ENCODE measurements around the gene BCLAF3. TPM values are rescaled to one million over a fixed set of nuclear protein-coding genes. Genes with fewer than 3 reads are reported as not detected.

Gene BCLAF3
- total RNA-seq (4.4 TPM), polyA plus RNA-seq (6.4 TPM)
- long read RNA-seq, donor 1 = 0 reads
- long read RNA-seq, donor 2, partial matches to known transcripts = 5 of 6 reads
- long read RNA-seq, donor 2, other reads (novel, unspliced or antisense) = 0 of 6 reads
- long read RNA-seq, donor 3 = 0 reads
- long read RNA-seq, donor 4 = 0 reads
- long read RNA-seq, donor 5 = 0 reads
- long read RNA-seq, donor 6 = 0 reads
- long read RNA-seq, donor 7 = 0 reads
- long read RNA-seq, donor 8 = 0 reads
- long read RNA-seq, donor 9 = 0 reads
- long read RNA-seq, donor 10 = 0 reads

GRCh38 chrX:19990556-19991349, at the start of gene BCLAF3:
Gene BCLAF3, minus strand, starts transcription at chrX:19991061. Its CDS starts 20,797 bp downstream, at chrX:19970264.
- H3K36me3 ChIP-seq (ENCODE audit: control insufficient read depth in 2 of 2, insufficient read depth in 2 of 2, low read length in 1 of 2) = no peaks in the 10 kb centered on the region
- H3K4me3 ChIP-seq (ENCODE audit: low read length in 2 of 2) = peak within 1 kb of the TSS; percentile 61 to 65
- WGBS = under 1% methylated on average over 77 of the region's 103 CpGs
- H3K27ac ChIP-seq (ENCODE audit: low read depth in 1 of 2, low read length in 1 of 2) = peak within 1 kb of the TSS; percentile 71 to 77
- H3K9me3 ChIP-seq (ENCODE audit: control insufficient read depth in 2 of 2, insufficient read depth in 1 of 2, low read length in 1 of 2) = no peaks in the 10 kb centered on the region
- peaks cover 0 to 5% of the 10 kb centered on the region in 2 donors for H3K4me1 ChIP-seq (ENCODE audit: control insufficient read depth in 2 of 2, insufficient read depth in 2 of 2, low read length in 2 of 2)
- DNase-seq (ENCODE audit: low read depth in 6 of 9, low spot score in 9 of 9) = peak in 7 of 9 donors; percentile 47 to 85 (median 73)
- H3K27me3 ChIP-seq (ENCODE audit: control insufficient read depth in 2 of 2, insufficient read depth in 1 of 2, low read length in 1 of 2) = peaks cover 0 to 3% of the 10 kb centered on the region in 2 donors

DNA sequence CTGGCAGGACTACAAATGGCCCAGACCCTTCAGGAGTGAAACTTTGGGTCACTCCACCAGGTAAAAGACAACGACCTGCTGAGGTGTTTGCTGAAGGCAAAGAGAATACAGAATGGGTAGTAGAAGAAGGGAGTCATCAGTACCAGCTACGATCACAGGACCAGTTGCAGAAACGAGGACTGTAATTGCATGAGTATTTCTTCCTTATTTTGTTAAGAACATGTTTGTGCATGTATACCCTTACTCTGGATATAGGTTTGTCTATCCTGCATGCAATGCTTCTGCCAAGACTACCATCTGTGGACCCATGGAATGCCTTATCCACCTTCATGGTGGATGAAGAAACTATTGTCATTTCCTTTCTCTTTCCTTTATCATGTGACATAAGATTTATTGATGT, 48.1 kb upstream of the BCLAF3 start:
- no peaks in the 10 kb centered on the region for H3K27me3 ChIP-seq (ENCODE audit: control insufficient read depth in 2 of 2, insufficient read depth in 1 of 2, low read length in 1 of 2)
- no peaks in the 10 kb centered on the region for H3K9me3 ChIP-seq (ENCODE audit: control insufficient read depth in 2 of 2, insufficient read depth in 1 of 2, low read length in 1 of 2)
- no peaks in the 10 kb centered on the region for H3K36me3 ChIP-seq (ENCODE audit: control insufficient read depth in 2 of 2, insufficient read depth in 2 of 2, low read length in 1 of 2)
- DNase-seq (ENCODE audit: low read depth in 6 of 9, low spot score in 9 of 9) = no peak
- no peak overlapping the region for H3K27ac ChIP-seq (ENCODE audit: low read depth in 1 of 2, low read length in 1 of 2)
- H3K4me1 ChIP-seq (ENCODE audit: control insufficient read depth in 2 of 2, insufficient read depth in 2 of 2, low read length in 2 of 2) = no peaks in the 10 kb centered on the region
- 94% methylated on average over 3 of the region's 3 CpGs for WGBS
- no peak overlapping the region for H3K4me3 ChIP-seq (ENCODE audit: low read length in 2 of 2)

- 94% methylated on average over 6 of the region's 6 CpGs for WGBS
- H3K4me1 ChIP-seq (ENCODE audit: control insufficient read depth in 2 of 2, insufficient read depth in 2 of 2, low read length in 2 of 2) = no peaks in the 10 kb centered on the region
- no peaks in the 10 kb centered on the region for H3K36me3 ChIP-seq (ENCODE audit: control insufficient read depth in 2 of 2, insufficient read depth in 2 of 2, low read length in 1 of 2)
- H3K9me3 ChIP-seq (ENCODE audit: control insufficient read depth in 2 of 2, insufficient read depth in 1 of 2, low read length in 1 of 2) = no peaks in the 10 kb centered on the region
- H3K27ac ChIP-seq (ENCODE audit: low read depth in 1 of 2, low read length in 1 of 2) = no peak overlapping the region
- H3K4me3 ChIP-seq (ENCODE audit: low read length in 2 of 2) = no peak overlapping the region
- no peak for DNase-seq (ENCODE audit: low read depth in 6 of 9, low spot score in 9 of 9)
- no peaks in the 10 kb centered on the region for H3K27me3 ChIP-seq (ENCODE audit: control insufficient read depth in 2 of 2, insufficient read depth in 1 of 2, low read length in 1 of 2)
These were observed 46.3 kb upstream of the BCLAF3 start for GRCh38 chrX:20037186-20037585.

DNA sequence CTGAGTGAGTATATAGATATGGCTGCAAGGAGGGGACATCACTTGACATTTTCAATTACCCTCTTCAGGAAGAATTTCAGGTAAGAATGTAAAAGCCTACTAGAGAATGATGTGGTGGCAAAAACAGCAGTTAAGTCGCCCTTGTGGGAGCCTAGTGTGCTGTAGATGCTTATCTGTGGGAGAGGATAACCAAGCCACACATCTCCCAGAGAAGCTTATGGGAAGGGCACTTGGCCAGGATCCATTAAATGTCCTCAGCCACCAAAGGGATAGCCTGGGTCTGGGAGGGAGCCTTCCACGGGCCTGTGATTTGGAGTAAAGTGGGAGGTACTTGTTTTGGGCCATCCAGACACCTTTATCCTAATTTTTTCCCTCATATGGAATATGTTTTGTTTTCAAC, 41.3 kb upstream of the BCLAF3 start:
- Histone ChIP-seq H3K4me1 (ENCODE audit: control insufficient read depth in 2 of 2, insufficient read depth in 2 of 2, low read length in 2 of 2) (peaks cover 9 to 22% of the 10 kb centered on the region in 2 donors), H3K9me3 (ENCODE audit: control insufficient read depth in 2 of 2, insufficient read depth in 1 of 2, low read length in 1 of 2) (no peaks in the 10 kb centered on the region), H3K36me3 (ENCODE audit: control insufficient read depth in 2 of 2, insufficient read depth in 2 of 2, low read length in 1 of 2) (no peaks in the 10 kb centered on the region), H3K27ac (ENCODE audit: low read depth in 1 of 2, low read length in 1 of 2) (no peak overlapping the region), H3K4me3 (ENCODE audit: low read length in 2 of 2) (no peak overlapping the region), H3K27me3 (ENCODE audit: control insufficient read depth in 2 of 2, insufficient read depth in 1 of 2, low read length in 1 of 2) (no peaks in the 10 kb centered on the region)
- 69% methylated on average over 2 of the region's 2 CpGs for WGBS
- DNase-seq (ENCODE audit: low read depth in 6 of 9, low spot score in 9 of 9) = no peak

DNA sequence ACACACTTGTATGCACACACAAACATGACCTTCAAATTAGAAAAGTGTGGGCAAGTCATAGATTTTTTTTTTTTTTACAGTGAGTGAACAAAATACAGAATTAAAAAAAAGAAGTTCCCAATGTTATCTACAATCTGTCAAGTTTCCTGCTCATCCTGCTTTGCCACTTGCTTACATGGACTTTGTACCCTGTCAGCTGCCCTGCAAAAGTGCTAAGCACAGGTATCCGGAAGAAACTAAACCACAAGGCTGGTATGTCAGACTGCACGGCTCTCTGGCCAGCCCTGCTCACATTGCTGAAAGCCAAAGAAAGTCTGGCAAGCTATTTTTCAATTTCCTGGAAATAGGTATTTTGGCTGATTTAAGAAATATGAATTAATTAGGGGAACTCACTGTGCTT, 38.9 kb upstream of the BCLAF3 start:
- DNase-seq (ENCODE audit: low read depth in 6 of 9, low spot score in 9 of 9) = peak in 1 of 9 donors; percentile 23
- Histone ChIP-seq H3K27ac (ENCODE audit: low read depth in 1 of 2, low read length in 1 of 2) (no peak overlapping the region), H3K4me1 (ENCODE audit: control insufficient read depth in 2 of 2, insufficient read depth in 2 of 2, low read length in 2 of 2) (peaks cover 12 to 22% of the 10 kb centered on the region in 2 donors), H3K4me3 (ENCODE audit: low read length in 2 of 2) (no peak overlapping the region), H3K27me3 (ENCODE audit: control insufficient read depth in 2 of 2, insufficient read depth in 1 of 2, low read length in 1 of 2) (no peaks in the 10 kb centered on the region), H3K9me3 (ENCODE audit: control insufficient read depth in 2 of 2, insufficient read depth in 1 of 2, low read length in 1 of 2) (no peaks in the 10 kb centered on the region), H3K36me3 (ENCODE audit: control insufficient read depth in 2 of 2, insufficient read depth in 2 of 2, low read length in 1 of 2) (no peaks in the 10 kb centered on the region)
- 5% methylated on average over 2 of the region's 2 CpGs for WGBS

- Histone ChIP-seq H3K27me3 (ENCODE audit: control insufficient read depth in 2 of 2, insufficient read depth in 1 of 2, low read length in 1 of 2) (no peaks in the 10 kb centered on the region), H3K4me1 (ENCODE audit: control insufficient read depth in 2 of 2, insufficient read depth in 2 of 2, low read length in 2 of 2) (peaks cover 12 to 22% of the 10 kb centered on the region in 2 donors), H3K4me3 (ENCODE audit: low read length in 2 of 2) (no peak overlapping the region), H3K9me3 (ENCODE audit: control insufficient read depth in 2 of 2, insufficient read depth in 1 of 2, low read length in 1 of 2) (no peaks in the 10 kb centered on the region), H3K36me3 (ENCODE audit: control insufficient read depth in 2 of 2, insufficient read depth in 2 of 2, low read length in 1 of 2) (no peaks in the 10 kb centered on the region), H3K27ac (ENCODE audit: low read depth in 1 of 2, low read length in 1 of 2) (no peak overlapping the region)
- 38% methylated on average over 8 of the region's 8 CpGs for WGBS
- peak in 1 of 9 donors; percentile 33 for DNase-seq (ENCODE audit: low read depth in 6 of 9, low spot score in 9 of 9)
These were observed 37.7 kb upstream of the BCLAF3 start for GRCh38 chrX:20028588-20028987.

GRCh38 chrX:20026278-20026677, 35.4 kb upstream of the BCLAF3 start:
- Histone ChIP-seq H3K4me3 (ENCODE audit: low read length in 2 of 2) (no peak overlapping the region), H3K4me1 (ENCODE audit: control insufficient read depth in 2 of 2, insufficient read depth in 2 of 2, low read length in 2 of 2) (peaks cover 12 to 22% of the 10 kb centered on the region in 2 donors), H3K27me3 (ENCODE audit: control insufficient read depth in 2 of 2, insufficient read depth in 1 of 2, low read length in 1 of 2) (no peaks in the 10 kb centered on the region), H3K9me3 (ENCODE audit: control insufficient read depth in 2 of 2, insufficient read depth in 1 of 2, low read length in 1 of 2) (no peaks in the 10 kb centered on the region), H3K27ac (ENCODE audit: low read depth in 1 of 2, low read length in 1 of 2) (no peak overlapping the region), H3K36me3 (ENCODE audit: control insufficient read depth in 2 of 2, insufficient read depth in 2 of 2, low read length in 1 of 2) (no peaks in the 10 kb centered on the region)
- WGBS = 16% methylated on average over 2 of the region's 2 CpGs
- DNase-seq (ENCODE audit: low read depth in 6 of 9, low spot score in 9 of 9) = peak in 1 of 9 donors; percentile 26

- Histone ChIP-seq H3K27ac (ENCODE audit: low read depth in 1 of 2, low read length in 1 of 2) (peak overlapping the region in 1 of 2 donors; percentile 51), H3K36me3 (ENCODE audit: control insufficient read depth in 2 of 2, insufficient read depth in 2 of 2, low read length in 1 of 2) (no peaks in the 10 kb centered on the region), H3K9me3 (ENCODE audit: control insufficient read depth in 2 of 2, insufficient read depth in 1 of 2, low read length in 1 of 2) (no peaks in the 10 kb centered on the region), H3K4me3 (ENCODE audit: low read length in 2 of 2) (no peak overlapping the region), H3K4me1 (ENCODE audit: control insufficient read depth in 2 of 2, insufficient read depth in 2 of 2, low read length in 2 of 2) (peaks cover 0 to 13% of the 10 kb centered on the region in 2 donors), H3K27me3 (ENCODE audit: control insufficient read depth in 2 of 2, insufficient read depth in 1 of 2, low read length in 1 of 2) (no peaks in the 10 kb centered on the region)
- 98% methylated on average over 6 of the region's 6 CpGs for whole genome bisulfite sequencing
- no peak for DNase-seq (ENCODE audit: low read depth in 6 of 9, low spot score in 9 of 9)
These were observed 29.0 kb upstream of the BCLAF3 start for GRCh38 chrX:20019672-20020365.

DNA sequence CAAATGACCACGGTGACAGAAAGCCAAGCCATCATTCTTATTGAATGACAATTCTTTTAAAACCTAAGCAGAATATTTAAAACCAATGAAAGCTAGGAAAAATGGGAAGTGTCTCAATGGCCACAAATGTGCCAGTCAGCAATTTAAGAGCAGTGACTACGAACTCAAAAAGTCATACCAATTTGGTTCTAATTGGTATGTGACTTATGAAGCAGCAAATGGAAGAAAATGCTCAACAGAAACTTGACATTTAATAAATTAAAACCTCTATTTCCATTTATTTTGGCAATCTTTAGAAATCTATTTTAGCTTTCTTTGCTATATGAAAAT, 25.7 kb upstream of the BCLAF3 start:
- H3K4me1 ChIP-seq (ENCODE audit: control insufficient read depth in 2 of 2, insufficient read depth in 2 of 2, low read length in 2 of 2) = peaks cover 0 to 13% of the 10 kb centered on the region in 2 donors
- no peaks in the 10 kb centered on the region for H3K36me3 ChIP-seq (ENCODE audit: control insufficient read depth in 2 of 2, insufficient read depth in 2 of 2, low read length in 1 of 2)
- H3K27me3 ChIP-seq (ENCODE audit: control insufficient read depth in 2 of 2, insufficient read depth in 1 of 2, low read length in 1 of 2) = no peaks in the 10 kb centered on the region
- no peaks in the 10 kb centered on the region for H3K9me3 ChIP-seq (ENCODE audit: control insufficient read depth in 2 of 2, insufficient read depth in 1 of 2, low read length in 1 of 2)
- no peak for DNase-seq (ENCODE audit: low read depth in 6 of 9, low spot score in 9 of 9)
- H3K27ac ChIP-seq (ENCODE audit: low read depth in 1 of 2, low read length in 1 of 2) = no peak overlapping the region
- 94% methylated on average over 2 of the region's 2 CpGs for WGBS
- H3K4me3 ChIP-seq (ENCODE audit: low read length in 2 of 2) = no peak overlapping the region

All from thymus (tissue), 14 donors.